Measurements from ENCODE around the gene HLTF.

- no peak for TF ChIP-seq ZFP36 (IDR thresholded peaks at IDR 0.05; ENCODE audit: borderline replicate concordance, low read depth, low read length, partially characterized antibody)
- no peak for TF ChIP-seq MXD1 (CRISPR knock-in tag; IDR thresholded peaks at IDR 0.05)
- TF ChIP-seq CTCF (CRISPR knock-in tag; IDR thresholded peaks at IDR 0.05): no peak
- no peak for TF ChIP-seq ISL2 (CRISPR knock-in tag; IDR thresholded peaks at IDR 0.05)
- TF ChIP-seq FOXP1 (IDR thresholded peaks at IDR 0.05): no peak
- no peak for TF ChIP-seq FOXP1 (CRISPR knock-in tag; IDR thresholded peaks at IDR 0.05)
- no peak for TF ChIP-seq POLR2A (IDR thresholded peaks at IDR 0.05; ENCODE audit: insufficient read depth in 1 of 2, low read depth in 2 of 2, low read length in 2 of 2)
- TF ChIP-seq EZH2 (conservative IDR thresholded peaks at IDR 0.05; ENCODE audit: low read depth, low read length): no peak
- TF ChIP-seq ZNF24 (IDR thresholded peaks at IDR 0.05): no peak
- no peak for TF ChIP-seq ZNF234 (CRISPR knock-in tag; conservative IDR thresholded peaks at IDR 0.05)
- no peak for TF ChIP-seq GLI4 (CRISPR knock-in tag; IDR thresholded peaks at IDR 0.05; ENCODE audit: borderline replicate concordance)
- TF ChIP-seq ZNF550 (CRISPR knock-in tag; IDR thresholded peaks at IDR 0.05; ENCODE audit: borderline replicate concordance): no peak
- TF ChIP-seq MYNN (CRISPR knock-in tag; IDR thresholded peaks at IDR 0.05; ENCODE audit: low read depth): no peak
These were observed 48.2 kb upstream of the HLTF start for GRCh38 chr3:149134575-149134974.
